Testis (tissue), 2 donors: Measurements from ENCODE around the gene TRPC4.

Experiments
- POLR2A ChIP-seq: fragments of 450-650 bp; IDR thresholded peaks from one replicate; pipeline ENCODE4 v1.6.1; 2017; ENCODE audit warnings: antibody characterized with exemption, mild to moderate bottlenecking, moderate library complexity
- TF ChIP-seq, protein P1 (sequence below), 3 experiments: fragments of 450-650 bp in 2 of 3; fragments of 200-600 bp in 1 of 3; sonication (generic) in 1 of 3; IDR thresholded peaks; one replicate each; pipeline ENCODE4 v1.5.1; 2016 to 2019; ENCODE audit warnings: antibody characterized with exemption in 3 of 3, mild to moderate bottlenecking in 2 of 3, moderate library complexity in 1 of 3

DNA sequence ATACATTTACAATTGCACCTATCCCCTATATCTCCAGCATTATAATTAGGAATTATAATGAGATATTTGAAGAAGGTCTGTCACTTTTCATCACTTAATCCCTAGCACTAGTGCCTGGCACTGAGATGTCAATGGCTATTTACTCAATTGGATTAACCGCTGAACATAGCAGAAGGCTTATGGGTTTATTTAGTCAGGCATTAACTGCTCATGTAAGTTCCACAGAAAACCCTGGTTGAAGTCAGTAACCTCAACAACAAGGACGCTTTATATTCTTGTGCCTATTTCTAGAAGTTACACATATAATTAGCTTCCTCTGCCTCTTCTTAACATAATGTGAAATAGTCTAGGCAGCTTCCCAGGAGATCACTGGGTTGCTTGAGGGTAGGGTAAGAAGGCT lies 163.5 kb downstream of the TRPC4 start:
- TF ChIP-seq, protein P1, sequence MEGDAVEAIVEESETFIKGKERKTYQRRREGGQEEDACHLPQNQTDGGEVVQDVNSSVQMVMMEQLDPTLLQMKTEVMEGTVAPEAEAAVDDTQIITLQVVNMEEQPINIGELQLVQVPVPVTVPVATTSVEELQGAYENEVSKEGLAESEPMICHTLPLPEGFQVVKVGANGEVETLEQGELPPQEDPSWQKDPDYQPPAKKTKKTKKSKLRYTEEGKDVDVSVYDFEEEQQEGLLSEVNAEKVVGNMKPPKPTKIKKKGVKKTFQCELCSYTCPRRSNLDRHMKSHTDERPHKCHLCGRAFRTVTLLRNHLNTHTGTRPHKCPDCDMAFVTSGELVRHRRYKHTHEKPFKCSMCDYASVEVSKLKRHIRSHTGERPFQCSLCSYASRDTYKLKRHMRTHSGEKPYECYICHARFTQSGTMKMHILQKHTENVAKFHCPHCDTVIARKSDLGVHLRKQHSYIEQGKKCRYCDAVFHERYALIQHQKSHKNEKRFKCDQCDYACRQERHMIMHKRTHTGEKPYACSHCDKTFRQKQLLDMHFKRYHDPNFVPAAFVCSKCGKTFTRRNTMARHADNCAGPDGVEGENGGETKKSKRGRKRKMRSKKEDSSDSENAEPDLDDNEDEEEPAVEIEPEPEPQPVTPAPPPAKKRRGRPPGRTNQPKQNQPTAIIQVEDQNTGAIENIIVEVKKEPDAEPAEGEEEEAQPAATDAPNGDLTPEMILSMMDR (IDR thresholded peaks at IDR 0.05): no peak
- no peak for TF ChIP-seq POLR2A
